ENCODE results near the gene IGF2BP3.

DNA sequence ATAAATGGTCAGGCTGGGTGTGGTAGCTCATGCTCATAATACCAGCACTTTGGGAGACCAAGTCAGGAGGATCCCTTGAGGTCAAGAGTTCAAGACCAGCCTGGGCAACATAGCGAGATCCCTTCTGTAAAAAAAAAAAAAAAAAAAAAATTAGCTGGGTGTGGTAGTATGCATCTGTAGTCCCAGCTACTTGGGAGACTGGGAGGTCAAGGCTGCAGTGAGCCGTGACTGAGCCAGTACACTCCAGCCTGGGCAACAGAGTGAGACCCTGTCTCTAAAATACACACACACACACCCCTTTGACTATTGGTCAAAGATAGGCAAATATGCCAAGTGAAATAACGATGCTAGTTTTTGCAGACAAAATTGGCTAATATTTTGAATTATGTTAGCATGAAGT is 80.6 kb downstream of the IGF2BP3 start:
- TF ChIP-seq POLR2A (IDR thresholded peaks at IDR 0.05; ENCODE audit: low read depth, low read length) = no peak
- no peak for TF ChIP-seq POLR2AphosphoS5 (IDR thresholded peaks at IDR 0.05; ENCODE audit: low read depth, low read length)
- TF ChIP-seq POU2F2 (IDR thresholded peaks at IDR 0.05; ENCODE audit: low read depth, low read length) = no peak
- TF ChIP-seq TAF1 (IDR thresholded peaks at IDR 0.05; ENCODE audit: low read depth, low read length) = no peak

All from GM12891 (cell line).